Panc1 (cell line): ENCODE data around the gene GREB1L. TPM values are rescaled to one million over a fixed set of nuclear protein-coding genes. Genes with fewer than 3 reads are reported as not detected.

Experiments
- ATAC-seq: fragments of 200-7000 bp; cut with Tn5 transposase; 2 replicates; pipeline ENCODE4 v1.9.1; 2020; ENCODE audit warnings: mild to moderate bottlenecking, moderate library complexity
- BruUV-seq: library from RNA; stranded (reverse); fragments of 400-500 nt; replicated peaks from 2 replicates; lab custom pipeline; 2021; lab: Mats Ljungman, UMichigan
- CTCF ChIA-PET: fragments of 300-600 bp; sonication (Branson Sonifier 250); formaldehyde crosslinking; loops from one replicate; lab custom pipeline; 2022; ENCODE audit warnings: antibody characterized with exemption; lab: Charles Lee
- POLR2A ChIA-PET: fragments of 300-600 bp; sonication (Branson Sonifier 250); formaldehyde crosslinking; loops from one replicate; lab custom pipeline; 2022; ENCODE audit warnings: antibody characterized with exemption; lab: Charles Lee
- DNase-seq: peaks from one replicate; pipeline ENCODE4 v3.0.0-alpha.2; 2010; ENCODE audit warnings: low read depth, low spot score
- H3K27ac ChIP-seq: 2 replicates; pipeline ENCODE4 v1.5.1; 2011; ENCODE audit warnings: mild to moderate bottlenecking, low read length, inconsistent platforms
- H3K27me3 ChIP-seq: fragments of 200-500 bp; sonication (Bioruptor generic); 2 replicates; pipeline ENCODE4 v1.6.0; 2014; ENCODE audit warnings: low read length, inconsistent platforms; ENCODE audit not compliant: control insufficient read depth, insufficient read depth
- H3K36me3 ChIP-seq: fragments of 200-500 bp; sonication (Bioruptor generic); 2 replicates; pipeline ENCODE4 v1.5.1; 2014; ENCODE audit warnings: inconsistent platforms, mild to moderate bottlenecking, low read length, moderate library complexity; ENCODE audit not compliant: control insufficient read depth, insufficient read depth
- H3K4me1 ChIP-seq: 2 replicates; pipeline ENCODE4 v1.5.1; 2011; ENCODE audit warnings: inconsistent platforms, mild to moderate bottlenecking, low read length, moderate library complexity; ENCODE audit not compliant: control insufficient read depth, insufficient read depth
- H3K4me3 ChIP-seq, 2 experiments: 2 replicates each; pipeline ENCODE4 v1.5.1; 2011 to 2012; ENCODE audit warnings: low read depth in 2 of 2, low read length in 2 of 2, mild to moderate bottlenecking in 2 of 2, inconsistent platforms in 1 of 2, moderate library complexity in 1 of 2
- H3K9me3 ChIP-seq: fragments of 200-500 bp; sonication (Bioruptor generic); 2 replicates; pipeline ENCODE4 v1.5.1; 2014; ENCODE audit warnings: low read depth, mild to moderate bottlenecking, inconsistent platforms, low read length, moderate library complexity; ENCODE audit not compliant: control insufficient read depth, insufficient read depth
- CTCF ChIP-seq: fragments of 450-650 bp; IDR thresholded peaks from 2 replicates; pipeline ENCODE4 v1.5.1; 2017; ENCODE audit warnings: mild to moderate bottlenecking
- POLR2AphosphoS5 ChIP-seq: IDR thresholded peaks from 2 replicates; pipeline ENCODE4 v1.6.1; 2012; ENCODE audit warnings: mild to moderate bottlenecking, low read depth, low read length, moderate library complexity
- SIN3A ChIP-seq: IDR thresholded peaks from 2 replicates; pipeline ENCODE4 v1.6.1; 2012; ENCODE audit warnings: low read depth, mild to moderate bottlenecking, low read length, moderate library complexity, borderline replicate concordance; ENCODE audit not compliant: insufficient read depth
- TCF7L2 ChIP-seq: IDR thresholded peaks from 2 replicates; pipeline ENCODE4 v1.6.1; 2011; ENCODE audit warnings: mild to moderate bottlenecking, low read depth, low read length, inconsistent platforms
- in situ Hi-C: cut with HindIII; loops from 2 replicates; pipeline ENCODE4 v1.10.0; 2016; ENCODE audit warnings: low sequenced_read_pairs, low pct_unique_long_range_greater_than_20kb
- intact Hi-C: fragments of 100-400 bp; cut with micrococcal nuclease; formaldehyde crosslinking; loops from one replicate; pipeline ENCODE4 v1.10.0; 2022; ENCODE audit not compliant: unreplicated experiment
- total RNA-seq: library from RNA; stranded (reverse); gene quantifications from one replicate; pipeline ENCODE4 v1.2.1, GENCODE V29; 2021; ENCODE audit not compliant: unreplicated experiment
- TF ChIP-seq, protein P1 (sequence below), 2 experiments: IDR thresholded peaks; 2 replicates each; pipeline ENCODE4 v1.6.1; 2011 to 2012; ENCODE audit warnings: low read depth in 2 of 2, control low read depth in 1 of 2, low read length in 1 of 2, mild to moderate bottlenecking in 1 of 2, moderate library complexity in 1 of 2; ENCODE audit not compliant: insufficient read depth in 1 of 2

The GREB1L gene
- total RNA-seq, 1 experiment from 2014 or later: 11.0 TPM

DNA sequence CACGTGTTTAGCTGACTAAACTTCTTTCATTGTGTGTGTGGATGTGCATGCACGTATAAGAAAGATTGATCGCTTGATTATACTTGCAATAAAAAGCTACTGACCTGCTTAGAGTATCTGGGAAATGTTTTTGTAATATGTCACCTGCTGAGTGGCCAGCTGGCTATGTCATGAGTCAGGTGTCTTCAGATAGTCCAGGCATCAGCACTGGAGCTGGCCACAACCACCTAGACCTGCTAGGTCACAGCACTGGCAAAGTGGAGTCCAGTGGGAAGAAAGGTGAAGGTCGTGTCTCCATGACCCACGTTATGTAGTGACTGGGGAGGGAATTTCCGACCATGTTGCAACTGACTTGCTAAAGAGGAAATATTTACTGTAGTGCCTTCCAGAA is 211.5 kb downstream of the GREB1L start:
- intact Hi-C loops (no loop called here), in situ Hi-C loops (no loop called here)
- Histone ChIP-seq H3K9me3 (no peaks in the 10 kb centered on the region), H3K27me3 (no peaks in the 10 kb centered on the region), H3K4me1 (no peaks in the 10 kb centered on the region), H3K36me3 (no peaks in the 10 kb centered on the region), H3K4me3 (no peak overlapping the region), H3K27ac (no peak overlapping the region)
- CTCF ChIA-PET: interaction anchor here (0.5 kb wide), 1 partner anchor 14 kb away, joined by 3 read pairs; no protein-coding TSS in a partner anchor
- no peak for ATAC-seq
- TF ChIP-seq CTCF (no peak), TCF7L2 (no peak), POLR2AphosphoS5 (no peak), SIN3A (no peak)
- TF ChIP-seq, protein P1, sequence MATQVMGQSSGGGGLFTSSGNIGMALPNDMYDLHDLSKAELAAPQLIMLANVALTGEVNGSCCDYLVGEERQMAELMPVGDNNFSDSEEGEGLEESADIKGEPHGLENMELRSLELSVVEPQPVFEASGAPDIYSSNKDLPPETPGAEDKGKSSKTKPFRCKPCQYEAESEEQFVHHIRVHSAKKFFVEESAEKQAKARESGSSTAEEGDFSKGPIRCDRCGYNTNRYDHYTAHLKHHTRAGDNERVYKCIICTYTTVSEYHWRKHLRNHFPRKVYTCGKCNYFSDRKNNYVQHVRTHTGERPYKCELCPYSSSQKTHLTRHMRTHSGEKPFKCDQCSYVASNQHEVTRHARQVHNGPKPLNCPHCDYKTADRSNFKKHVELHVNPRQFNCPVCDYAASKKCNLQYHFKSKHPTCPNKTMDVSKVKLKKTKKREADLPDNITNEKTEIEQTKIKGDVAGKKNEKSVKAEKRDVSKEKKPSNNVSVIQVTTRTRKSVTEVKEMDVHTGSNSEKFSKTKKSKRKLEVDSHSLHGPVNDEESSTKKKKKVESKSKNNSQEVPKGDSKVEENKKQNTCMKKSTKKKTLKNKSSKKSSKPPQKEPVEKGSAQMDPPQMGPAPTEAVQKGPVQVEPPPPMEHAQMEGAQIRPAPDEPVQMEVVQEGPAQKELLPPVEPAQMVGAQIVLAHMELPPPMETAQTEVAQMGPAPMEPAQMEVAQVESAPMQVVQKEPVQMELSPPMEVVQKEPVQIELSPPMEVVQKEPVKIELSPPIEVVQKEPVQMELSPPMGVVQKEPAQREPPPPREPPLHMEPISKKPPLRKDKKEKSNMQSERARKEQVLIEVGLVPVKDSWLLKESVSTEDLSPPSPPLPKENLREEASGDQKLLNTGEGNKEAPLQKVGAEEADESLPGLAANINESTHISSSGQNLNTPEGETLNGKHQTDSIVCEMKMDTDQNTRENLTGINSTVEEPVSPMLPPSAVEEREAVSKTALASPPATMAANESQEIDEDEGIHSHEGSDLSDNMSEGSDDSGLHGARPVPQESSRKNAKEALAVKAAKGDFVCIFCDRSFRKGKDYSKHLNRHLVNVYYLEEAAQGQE (IDR thresholded peaks at IDR 0.05; ENCODE audit: insufficient read depth in 1 of 2, low read depth in 2 of 2, low read length in 1 of 2): no peak
- POLR2A ChIA-PET: no interaction called here
- BruUV-seq: no TSS peak
- no peak for DNase-seq

DNA sequence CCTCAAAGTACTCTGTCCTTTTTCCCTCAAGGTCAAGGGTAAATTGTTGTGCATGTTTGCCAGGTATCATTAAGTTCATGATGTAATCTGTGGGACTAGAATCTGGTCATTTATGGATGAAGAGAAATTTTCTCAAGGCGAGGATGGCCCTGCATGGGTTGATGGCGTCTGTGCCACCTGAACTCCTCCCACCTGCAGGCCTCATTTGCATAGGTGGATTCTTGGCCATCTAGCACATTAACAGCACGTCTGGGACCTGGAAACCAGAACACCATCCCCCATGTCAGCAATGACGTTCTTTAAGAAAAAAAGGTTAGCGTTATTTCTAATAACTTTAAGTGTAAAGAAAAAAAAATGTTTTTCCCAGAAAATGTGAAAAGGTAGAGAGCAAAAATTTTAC is 212.7 kb downstream of the GREB1L start:
- no peak for ATAC-seq
- CTCF ChIA-PET: no interaction called here

More for the DNA sequence above, 212.7 kb downstream of the GREB1L start:
- Histone ChIP-seq H3K36me3 (no peaks in the 10 kb centered on the region), H3K4me1 (no peaks in the 10 kb centered on the region), H3K27me3 (no peaks in the 10 kb centered on the region), H3K4me3 (no peak overlapping the region), H3K27ac (no peak overlapping the region), H3K9me3 (no peaks in the 10 kb centered on the region)
- in situ Hi-C loops: no loop called here
- POLR2A ChIA-PET: no interaction called here
- DNase-seq: no peak
- intact Hi-C loops: no loop called here
- BruUV-seq: no TSS peak
- TF ChIP-seq TCF7L2 (no peak), POLR2AphosphoS5 (no peak), SIN3A (no peak), CTCF (no peak)
- TF ChIP-seq, protein P1 (IDR thresholded peaks at IDR 0.05; ENCODE audit: insufficient read depth in 1 of 2, low read depth in 2 of 2, low read length in 1 of 2): no peak
